Suppressor macrophage treated with lipopolysaccharide for 1 hour (primary cell): Measurements from ENCODE around the gene AP3B1.
A peak's percentile ranks its signal among the peaks of the same experiment; 100 is the strongest.
"Not testable (repeated sequence)": the region's sequence is repeated elsewhere in the genome, so short reads cannot be mapped to it uniquely, and the experiment has no call there.

Source experiments
- DNase-seq, 3 donors: peaks; one replicate each; pipeline ENCODE4 v3.0.0-alpha.2; 2020 to 2022

The AP3B1 gene

DNA sequence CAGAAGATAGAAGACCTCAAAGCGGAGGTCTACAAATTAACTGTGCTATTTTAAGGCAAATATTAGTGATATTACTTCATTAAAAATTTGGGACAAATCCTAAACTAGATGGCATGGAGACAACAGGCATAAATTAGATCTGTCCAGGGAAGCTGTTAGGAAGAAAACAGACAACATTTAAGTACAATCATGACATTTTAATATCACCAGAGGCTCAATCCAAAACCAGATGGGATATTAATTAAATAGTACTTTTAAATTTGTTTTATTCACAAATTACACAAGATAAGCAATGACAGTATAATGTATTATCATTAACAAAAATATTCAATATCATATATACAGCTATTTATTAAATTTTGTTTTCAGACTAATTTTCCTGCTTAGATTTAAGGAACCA lies 161.1 kb downstream of the AP3B1 start:
- DNase-seq = no peak

DNA sequence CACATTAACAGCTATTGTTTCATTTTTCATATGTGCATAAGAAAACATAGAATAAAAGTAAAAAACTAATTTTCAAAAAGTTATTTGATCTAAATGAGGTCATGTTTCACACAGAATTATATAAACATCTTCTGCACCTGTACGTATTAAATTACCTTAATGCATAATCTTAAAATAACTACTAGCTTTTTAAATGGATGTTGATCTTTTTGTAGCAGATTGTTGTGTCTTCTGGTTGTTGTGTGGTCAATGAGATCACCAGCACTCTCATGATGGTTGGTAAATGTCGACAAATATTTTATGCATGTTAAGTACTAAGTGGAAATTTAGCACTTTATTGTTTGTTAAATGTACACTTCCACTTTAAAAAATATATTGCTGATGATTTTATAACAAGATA lies 162.0 kb downstream of the AP3B1 start:
- DNase-seq = no peak

DNA sequence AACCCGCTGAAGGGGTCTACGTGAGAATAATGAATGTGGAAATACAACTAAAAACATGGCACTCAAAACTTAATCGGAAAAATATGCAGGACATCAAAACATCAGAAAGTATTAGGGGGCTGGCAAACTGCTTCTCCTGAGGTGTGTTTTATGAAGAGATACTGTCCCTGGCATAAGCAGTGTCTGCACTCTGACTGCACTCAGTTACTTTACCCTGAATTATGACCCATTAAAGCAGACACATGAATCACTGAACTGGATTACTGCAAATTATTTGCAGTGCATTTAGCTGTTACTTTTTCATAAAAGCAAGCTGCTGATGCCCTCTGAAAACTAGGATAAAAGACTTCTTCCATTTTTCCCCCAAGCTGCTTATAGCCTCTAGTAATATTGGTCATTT lies 164.9 kb downstream of the AP3B1 start:
- DNase-seq = no peak

DNA sequence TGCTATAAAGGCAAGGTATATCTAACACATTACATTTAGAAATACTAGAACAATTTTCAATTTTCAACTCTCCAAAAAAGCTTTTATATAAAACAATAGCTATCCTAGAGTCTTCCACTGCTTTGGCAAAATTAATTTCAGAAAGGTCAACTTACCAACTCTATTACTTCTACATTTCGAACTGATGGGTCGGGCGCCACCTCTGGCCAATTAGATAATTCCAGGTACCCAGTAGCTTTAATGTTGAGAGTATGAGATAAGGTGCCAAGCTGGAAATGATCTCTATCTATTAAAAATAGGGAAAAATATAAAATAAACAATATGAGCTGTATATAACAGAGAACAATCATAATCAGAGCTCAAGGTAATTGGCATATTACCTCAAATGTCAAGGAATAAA lies 166.6 kb downstream of the AP3B1 start:
- DNase-seq = no peak

DNA sequence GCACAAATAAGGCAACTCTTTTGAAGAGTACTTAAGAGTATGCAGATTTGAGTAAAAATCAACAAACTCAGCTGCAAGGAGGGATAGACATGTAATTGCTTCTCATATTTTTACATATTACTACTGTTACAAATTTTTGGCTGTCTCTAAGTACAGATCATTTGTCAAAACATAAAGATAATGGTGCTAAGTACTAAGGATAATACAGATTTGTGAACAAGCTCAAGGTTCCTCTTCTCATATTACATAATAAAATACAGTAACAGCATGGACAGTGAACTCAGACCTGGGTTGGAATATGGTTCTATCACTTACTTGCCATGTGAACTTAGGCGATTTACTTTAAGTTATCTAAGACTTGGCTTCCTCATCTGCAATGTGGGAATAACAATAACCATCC lies 168.0 kb downstream of the AP3B1 start:
- DNase-seq = no peak

GRCh38 chr5:78116167-78116566 lies 178.3 kb downstream of the AP3B1 start:
- no peak for DNase-seq

GRCh38 chr5:78113689-78114264 lies 180.7 kb downstream of the AP3B1 start:
- DNase-seq = peak; percentile 20 to 38 (median 37)

- DNase-seq = no peak
These were observed 181.6 kb downstream of the AP3B1 start for GRCh38 chr5:78112931-78113330.

DNA sequence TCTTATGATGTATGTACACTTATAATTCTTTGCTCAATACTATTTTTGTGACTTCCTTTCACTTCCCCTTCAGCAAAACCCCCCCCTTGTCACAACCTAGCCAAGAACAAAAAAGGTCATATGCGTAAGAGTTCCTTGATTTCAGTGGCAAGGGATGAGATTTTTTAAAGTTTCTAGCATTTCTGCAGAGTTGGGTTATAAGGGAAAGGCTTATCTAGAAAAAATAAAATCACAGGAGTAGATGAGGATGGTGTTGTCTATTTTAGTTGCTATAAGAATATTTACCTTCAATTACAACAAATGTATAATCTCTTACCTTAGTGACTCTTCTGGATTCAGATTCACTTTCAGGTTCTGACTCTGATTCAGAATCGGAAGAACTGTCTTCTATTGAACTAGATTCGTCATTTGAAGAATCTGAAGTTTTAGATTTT lies 184.6 kb downstream of the AP3B1 start:
- DNase-seq = peak; percentile 38 to 62 (median 48)

- DNase-seq = no peak
These were observed 185.9 kb downstream of the AP3B1 start for GRCh38 chr5:78108564-78108963.

- DNase-seq = no peak
These were observed 191.1 kb downstream of the AP3B1 start for GRCh38 chr5:78103232-78103918.

DNA sequence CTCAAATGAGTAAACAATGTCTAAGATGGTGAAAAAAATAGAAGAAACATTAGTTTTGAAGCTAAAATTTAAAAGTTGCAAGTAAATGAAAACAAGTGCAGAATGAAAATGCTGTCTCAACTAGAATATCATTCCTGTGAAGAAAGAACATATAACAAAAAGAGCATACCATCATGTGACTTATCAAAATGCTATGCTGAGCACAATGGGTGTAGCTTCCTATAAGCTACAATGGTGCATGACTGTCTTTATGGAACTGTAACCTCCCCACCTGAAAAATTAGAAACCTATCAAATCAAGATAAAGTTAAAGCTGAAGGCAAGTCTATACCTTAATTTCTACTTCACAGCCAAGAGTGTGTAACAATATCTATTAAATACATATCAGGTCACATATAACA lies 192.0 kb downstream of the AP3B1 start:
- DNase-seq = no peak

- no peak for DNase-seq
These were observed 199.4 kb downstream of the AP3B1 start for GRCh38 chr5:78095125-78095524.

DNA sequence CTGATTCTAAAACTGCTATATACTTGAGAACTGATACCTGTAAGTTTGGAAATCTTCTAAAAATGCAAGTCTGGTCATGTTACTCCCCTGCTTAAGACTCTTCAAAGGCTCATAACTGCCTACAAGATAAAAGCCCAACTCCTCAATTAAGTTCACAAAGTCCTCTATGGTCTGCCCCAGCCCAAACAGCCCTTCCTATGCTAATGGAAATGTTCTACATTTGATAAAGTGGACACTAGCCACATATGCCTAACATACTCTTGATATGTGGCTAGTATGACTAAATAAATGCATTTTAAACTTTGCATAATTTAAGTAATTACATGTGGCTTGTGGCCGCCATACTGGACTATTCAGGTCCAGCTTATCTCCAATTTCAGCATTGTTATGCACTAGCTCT lies 204.5 kb downstream of the AP3B1 start:
- no peak for DNase-seq

DNA sequence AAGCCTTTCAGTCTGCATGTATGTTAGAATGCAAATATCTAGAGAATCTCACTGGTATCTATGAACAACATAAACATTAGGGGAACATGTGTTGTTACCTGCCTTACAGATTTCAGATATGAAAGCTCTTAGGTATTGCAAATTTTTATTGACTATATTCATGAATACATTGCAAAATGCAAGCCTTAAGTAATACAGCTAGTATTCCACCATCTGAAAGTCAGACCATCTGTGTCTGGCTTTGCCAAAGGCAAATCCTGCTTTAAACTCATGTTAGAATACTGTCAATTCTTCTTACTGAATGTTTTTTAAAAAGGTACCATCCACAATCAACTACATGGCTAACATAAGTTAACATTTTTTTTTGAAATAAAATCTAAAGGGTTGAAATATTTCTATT lies 215.6 kb downstream of the AP3B1 start:
- DNase-seq = no peak

DNA sequence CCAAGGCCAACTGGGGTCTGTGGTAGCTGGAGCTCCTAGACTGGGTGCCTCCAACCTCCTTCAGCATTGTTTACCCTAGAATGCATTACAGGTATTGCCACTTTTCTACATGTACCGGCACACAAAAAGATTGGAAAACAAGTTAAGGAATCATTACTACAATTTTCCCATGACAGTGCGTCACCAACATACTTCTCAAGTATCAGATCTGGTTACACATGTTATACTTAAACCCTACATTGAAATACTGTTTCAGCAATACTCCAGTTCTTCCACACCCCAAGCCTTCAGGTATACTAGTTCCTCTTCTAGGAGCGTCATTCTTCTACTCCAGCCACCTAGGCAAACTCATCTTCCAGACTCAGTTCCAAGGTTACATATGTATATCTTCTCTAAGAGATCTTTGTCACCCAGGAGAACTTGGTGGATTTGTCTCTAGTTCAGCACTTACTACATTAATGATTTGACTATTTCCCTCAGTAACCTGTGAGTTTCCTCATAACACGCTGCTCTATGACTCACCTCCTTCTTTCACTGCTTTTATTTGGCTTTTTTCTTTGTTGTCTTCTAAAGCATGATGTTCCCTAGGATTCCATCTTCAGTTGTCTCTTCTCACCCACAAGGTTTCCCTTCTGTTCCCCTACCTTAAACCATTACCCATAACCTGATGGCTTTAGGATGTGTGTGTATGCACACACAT lies 217.0 kb downstream of the AP3B1 start:
- DNase-seq = no peak

DNA sequence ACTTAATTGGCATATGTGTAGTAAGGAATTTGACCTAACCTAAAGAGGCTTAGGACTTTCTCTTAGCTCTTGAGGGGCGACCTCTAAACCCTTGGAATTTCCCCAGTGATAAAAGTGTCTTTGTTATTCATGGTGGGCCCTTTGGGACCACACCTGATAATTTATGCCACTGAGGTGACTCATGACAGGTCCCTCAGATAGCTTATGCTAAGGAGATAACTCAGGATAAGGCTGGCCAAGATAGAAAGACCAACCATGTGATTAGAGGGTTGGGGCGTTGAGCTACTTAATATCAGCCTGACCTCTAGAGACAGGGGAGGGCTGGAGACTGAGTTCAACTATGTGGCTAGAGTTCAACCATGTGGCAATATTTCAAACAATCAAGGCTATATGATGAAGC lies 218.1 kb downstream of the AP3B1 start:
- DNase-seq = no peak

DNA sequence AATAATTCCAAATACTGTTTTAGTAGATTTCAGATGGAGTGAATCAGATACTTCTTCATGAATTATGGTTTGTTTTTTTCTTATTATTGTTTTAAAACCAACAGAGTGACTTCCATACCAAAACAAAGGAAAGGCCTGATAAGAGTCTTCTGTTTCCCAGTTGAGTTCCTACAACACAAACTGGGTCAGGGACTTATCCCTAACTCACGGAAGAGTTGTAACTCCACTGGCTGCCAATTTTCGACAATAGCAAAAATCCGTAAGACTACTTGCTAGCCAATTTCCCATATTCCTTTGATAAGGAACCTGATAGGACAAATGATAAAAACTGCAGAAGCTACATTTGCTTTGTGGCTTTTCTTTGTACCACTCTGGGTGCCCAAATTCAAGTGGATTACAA lies 219.2 kb downstream of the AP3B1 start:
- DNase-seq = no peak

GRCh38 chr5:78070691-78071090 lies 223.8 kb downstream of the AP3B1 start:
- not testable (repeated sequence) for DNase-seq

DNA sequence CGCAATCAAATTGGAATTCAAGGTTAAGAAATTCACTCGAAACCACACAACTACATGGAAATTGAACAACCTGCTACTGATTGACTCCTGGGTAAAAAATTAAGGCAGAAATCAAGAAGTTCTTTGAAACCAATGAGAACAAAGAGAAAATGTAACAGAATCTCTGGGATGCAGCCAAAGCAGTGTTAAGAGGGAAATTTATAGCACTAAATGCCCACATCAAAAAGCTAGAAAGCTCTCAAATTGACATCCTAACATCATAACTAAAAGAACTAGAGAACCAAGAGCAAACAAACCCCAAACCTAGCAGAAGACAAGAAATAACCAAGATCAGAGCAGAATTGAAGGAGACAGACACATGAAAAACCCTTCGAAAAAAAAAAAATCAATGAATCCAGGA lies 226.9 kb downstream of the AP3B1 start:
- DNase-seq = not testable (repeated sequence)

DNA sequence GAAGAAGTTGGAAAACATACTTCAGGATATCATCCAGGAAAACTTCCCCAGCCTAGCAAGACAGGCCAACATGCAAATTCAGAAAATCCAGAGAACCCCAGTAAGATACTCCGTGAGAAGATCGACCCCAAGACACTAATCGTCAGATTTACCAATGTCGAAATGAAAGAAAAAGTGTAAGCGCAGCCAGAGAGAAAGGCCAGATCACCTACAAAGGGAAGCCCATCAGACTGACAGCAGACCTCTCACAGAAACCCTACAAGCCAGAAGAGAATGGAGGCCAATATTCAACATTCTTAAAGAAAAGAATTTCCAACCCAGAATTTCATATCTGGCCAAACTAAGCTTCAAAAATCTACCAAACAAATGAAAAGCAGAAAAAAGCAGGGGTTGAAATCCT lies 227.8 kb downstream of the AP3B1 start:
- not testable (repeated sequence) for DNase-seq

DNA sequence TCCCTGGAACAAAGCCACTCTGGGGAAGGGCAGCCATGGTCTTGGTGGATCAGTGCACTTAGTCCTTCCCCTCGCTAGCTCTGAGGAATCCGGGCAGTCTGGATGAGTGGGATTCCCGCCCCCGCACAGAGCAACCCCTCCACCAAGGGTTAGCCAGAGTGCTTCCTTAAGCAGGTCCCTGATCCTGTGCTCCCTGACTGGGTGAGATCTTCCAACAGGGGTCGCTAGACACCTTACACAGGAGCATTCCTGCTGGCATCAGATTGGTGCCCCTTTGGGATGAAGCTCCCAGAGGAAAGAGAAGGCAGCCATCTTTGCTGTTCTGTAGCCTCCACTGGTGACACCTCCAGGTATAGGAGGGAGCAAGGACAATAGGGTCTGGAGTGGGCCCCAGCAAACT lies 228.8 kb downstream of the AP3B1 start:
- DNase-seq = peak in 1 of 3 donors; percentile 5

DNA sequence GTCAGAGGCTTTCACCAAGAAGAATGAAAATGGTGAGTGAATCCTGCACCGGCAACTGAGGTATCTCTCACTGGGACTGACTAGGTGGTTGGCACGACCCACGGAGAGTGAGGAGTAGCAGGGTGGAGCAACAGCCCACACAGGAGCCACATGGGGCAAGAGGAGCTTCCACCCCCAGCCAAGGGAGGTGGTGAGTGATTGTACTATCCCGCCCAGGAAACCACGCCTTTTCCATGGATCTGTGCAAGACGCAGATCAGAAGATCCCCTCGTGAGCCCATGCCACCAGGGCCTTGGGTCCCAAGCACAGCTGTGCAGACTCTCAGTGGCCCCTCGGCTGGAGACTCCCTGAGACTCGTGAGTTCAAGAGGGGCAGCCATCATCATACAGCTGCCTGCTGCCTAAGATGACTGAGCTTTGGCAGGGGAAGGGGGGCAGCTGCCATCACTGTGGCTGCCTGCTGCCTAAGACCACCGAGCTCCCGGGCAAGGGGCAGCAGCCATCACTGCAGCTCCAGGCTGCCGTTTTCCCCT lies 229.5 kb downstream of the AP3B1 start:
- no peak for DNase-seq

- no peak for DNase-seq
These were observed 231.0 kb downstream of the AP3B1 start for GRCh38 chr5:78063495-78063894.
